PC-9 (cell line): Measurements from ENCODE around the gene PROP1. TPM values are rescaled to one million over a fixed set of nuclear protein-coding genes. Genes with fewer than 3 reads are reported as not detected.
"Not testable (repeated sequence)": the region's sequence is repeated elsewhere in the genome, so short reads cannot be mapped to it uniquely, and the experiment has no call there.

ENCODE experiments used
- Bru-seq: library from RNA; stranded (reverse); fragments of 400-500 nt; gene quantifications from one replicate; lab custom pipeline; 2021; lab: Mats Ljungman, UMichigan
- BruChase-seq, 2 experiments: library from RNA; stranded (reverse); fragments of 400-500 nt; gene quantifications; one replicate each; lab custom pipeline; 2021; lab: Mats Ljungman, UMichigan
- BruUV-seq: library from RNA; stranded (reverse); fragments of 400-500 nt; replicated peaks from 2 replicates; lab custom pipeline; 2021; lab: Mats Ljungman, UMichigan
- CTCF ChIA-PET: fragments of 300-600 bp; sonication (Branson Sonifier 250); formaldehyde crosslinking; loops from one replicate; lab custom pipeline; 2022; ENCODE audit warnings: antibody characterized with exemption; lab: Charles Lee
- POLR2A ChIA-PET: fragments of 300-600 bp; sonication (Branson Sonifier 250); formaldehyde crosslinking; loops from one replicate; lab custom pipeline; 2022; ENCODE audit warnings: antibody characterized with exemption; ENCODE audit not compliant: unreplicated experiment; lab: Charles Lee
- DNase-seq, 2 experiments: peaks; one replicate each; pipeline versions ENCODE4 v3.0.0 to v3.0.0-alpha.2; 2015 to 2022; ENCODE audit warnings: mixed read lengths in 1 of 2
- H2AFZ ChIP-seq: fragments of 200-600 bp; sonication (generic); 2 replicates; pipeline ENCODE4 v1.8.1; 2017; ENCODE audit warnings: antibody characterized with exemption
- H3F3A ChIP-seq: fragments of 200-600 bp; sonication (generic); 2 replicates; pipeline ENCODE4 v1.8.1; 2017; ENCODE audit warnings: antibody characterized with exemption, mild to moderate bottlenecking, low read depth; ENCODE audit not compliant: insufficient read depth
- H3K27ac ChIP-seq: fragments of 200-600 bp; sonication (generic); 2 replicates; pipeline ENCODE4 v1.6.1; 2016; ENCODE audit warnings: mixed run types
- H3K27me3 ChIP-seq: fragments of 200-600 bp; sonication (generic); 2 replicates; pipeline ENCODE4 v1.6.1; 2016; ENCODE audit warnings: low read depth, mixed run types; ENCODE audit not compliant: insufficient read depth
- H3K36me3 ChIP-seq: fragments of 200-600 bp; sonication (generic); 2 replicates; pipeline ENCODE4 v1.6.1; 2016; ENCODE audit warnings: low read depth, mixed run types
- H3K4me1 ChIP-seq: fragments of 200-600 bp; sonication (generic); replicated peaks from 2 replicates; pipeline ENCODE4 v1.6.1; 2016; ENCODE audit warnings: mixed run types; ENCODE audit not compliant: insufficient read depth
- H3K4me2 ChIP-seq: fragments of 200-600 bp; sonication (generic); 2 replicates; pipeline ENCODE4 v1.6.1; 2017; ENCODE audit warnings: mixed run types
- H3K4me3 ChIP-seq: fragments of 200-600 bp; sonication (generic); 2 replicates; pipeline ENCODE4 v1.6.1; 2016; ENCODE audit warnings: mixed run types
- H3K79me2 ChIP-seq: fragments of 200-600 bp; sonication (generic); 2 replicates; pipeline ENCODE4 v1.6.1; 2017; ENCODE audit warnings: low read depth, mixed run types
- H3K9me2 ChIP-seq: fragments of 200-600 bp; sonication (generic); 2 replicates; pipeline ENCODE4 v1.8.1; 2017; ENCODE audit warnings: mild to moderate bottlenecking; ENCODE audit not compliant: insufficient read depth
- H3K9me3 ChIP-seq: fragments of 200-600 bp; sonication (generic); 2 replicates; pipeline ENCODE4 v1.8.1; 2016; ENCODE audit warnings: low read depth; ENCODE audit not compliant: insufficient read depth
- H4K20me1 ChIP-seq: fragments of 200-600 bp; sonication (generic); 2 replicates; pipeline ENCODE4 v1.8.1; 2017; ENCODE audit not compliant: insufficient read depth
- CTCF ChIP-seq: fragments of 200-600 bp; sonication (generic); conservative IDR thresholded peaks from 2 replicates; pipeline ENCODE4 v1.6.1; 2017; ENCODE audit warnings: mixed run types, antibody characterized with exemption, mild to moderate bottlenecking, moderate library complexity
- EZH2 ChIP-seq: fragments of 200-600 bp; sonication (generic); IDR thresholded peaks from 2 replicates; pipeline ENCODE4 v1.8.0; 2017; ENCODE audit warnings: antibody characterized with exemption, low read depth
- intact Hi-C: fragments of 100-400 bp; cut with micrococcal nuclease; formaldehyde crosslinking; loops from one replicate; pipeline ENCODE4 v1.10.0; 2022; ENCODE audit not compliant: unreplicated experiment
- long read RNA-seq: library from polyadenylated mRNA; stranded (forward); transcript quantifications from one replicate; pipeline ENCODE4 v2.0.0, GENCODE V29; 2022
- total RNA-seq: library from RNA; stranded (reverse); gene quantifications from 2 replicates; pipeline ENCODE4 v1.2.3, GENCODE V29; 2021

PROP1 gene
- total RNA-seq (not detected in 2 replicates), Bru-seq, nascent RNA (not detected), BruChase-seq, experiment 1, labeled RNA remaining after a 2-hour chase (not detected), BruChase-seq, experiment 2, labeled RNA remaining after a 6-hour chase (not detected)
- long read RNA-seq, result 0 reads

DNA sequence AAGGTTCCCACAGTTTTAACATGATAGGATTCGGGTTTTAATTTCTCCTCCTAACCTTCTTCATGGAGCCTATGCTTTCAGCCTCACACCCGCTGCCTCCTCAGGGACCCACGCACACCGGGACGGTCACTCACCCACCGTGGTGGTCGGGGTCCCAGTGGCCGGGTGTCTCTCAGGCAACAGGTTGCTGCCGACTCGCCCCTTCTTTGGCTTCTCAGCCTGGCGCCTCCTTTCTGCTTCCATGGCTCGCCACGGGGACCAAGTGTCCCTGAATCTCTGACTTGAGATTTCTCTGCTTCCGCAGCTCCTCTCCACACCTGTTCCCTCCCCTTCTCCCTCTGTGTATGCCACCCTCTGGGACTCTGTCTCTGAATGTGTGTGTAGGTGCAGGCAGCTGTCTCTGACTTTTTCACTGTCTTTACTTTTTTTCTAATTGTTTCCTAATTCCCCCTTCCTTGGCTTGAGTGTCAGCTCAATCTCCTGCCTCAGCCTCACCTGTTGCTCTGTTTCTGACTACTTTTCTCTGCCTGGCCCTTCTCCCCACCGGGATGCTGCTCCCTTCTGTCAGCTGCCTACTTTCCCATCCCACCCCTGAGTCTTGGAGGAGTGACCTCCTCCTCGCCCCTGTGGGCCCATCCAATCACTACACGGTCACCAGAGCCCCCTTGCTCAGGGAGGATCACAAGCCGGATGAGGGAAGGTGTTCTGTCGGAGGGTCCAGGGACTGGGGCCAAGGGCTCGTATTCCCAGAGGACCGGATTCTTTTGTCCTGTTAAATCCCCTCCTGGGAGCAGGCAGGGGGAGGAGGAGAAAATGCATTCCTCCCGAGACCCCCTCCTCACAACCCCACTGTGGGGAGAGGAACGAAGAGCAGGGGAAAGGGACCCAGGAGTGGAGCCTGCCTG lies at the start of gene PROP1:
TSS of gene PROP1 (minus strand) at position 552 of the 905 bp plus-strand sequence. CDS start at position 243, 309 bp downstream.
- H3K9me2 ChIP-seq, result no peaks in the 10 kb centered on the region
- no peaks in the 10 kb centered on the region for H3K36me3 ChIP-seq
- POLR2A ChIA-PET, result no interaction called here
- no peaks in the 10 kb centered on the region for H3K4me1 ChIP-seq
- H3F3A ChIP-seq, result no peaks in the 10 kb centered on the region
- CTCF ChIA-PET, result interaction anchor here (0.6 kb wide), 1 partner anchor 214 kb away, joined by 4 read pairs; no protein-coding TSS in a partner anchor
- H3K4me2 ChIP-seq, result no peak within 1 kb of the TSS
- no peak within 1 kb of the TSS for H3K27ac ChIP-seq
- H3K79me2 ChIP-seq, result no peaks in the 10 kb centered on the region
- intact Hi-C loops, result no loop called here
- no TSS peak for BruUV-seq
- no peaks in the 10 kb centered on the region for H4K20me1 ChIP-seq
- no peak for DNase-seq
- H3K9me3 ChIP-seq, result no peaks in the 10 kb centered on the region
- TF ChIP-seq EZH2 (no peak), CTCF (no peak)
- H3K4me3 ChIP-seq, result no peak within 1 kb of the TSS
- no peak within 1 kb of the TSS for H2AFZ ChIP-seq
- H3K27me3 ChIP-seq, result peaks cover 97% of the 10 kb centered on the region

- DNase-seq, BruUV-seq, POLR2A ChIA-PET, intact Hi-C loops, H2AFZ ChIP-seq, H3K4me2 ChIP-seq, H3K36me3 ChIP-seq, H3K27me3 ChIP-seq, H3K9me3 ChIP-seq, H3K9me2 ChIP-seq, H3K4me1 ChIP-seq, H3K27ac ChIP-seq, H3K4me3 ChIP-seq, H3K79me2 ChIP-seq, H4K20me1 ChIP-seq, H3F3A ChIP-seq, CTCF ChIA-PET: not testable (repeated sequence)
These were observed 23.5 kb upstream of the PROP1 start for GRCh38 chr5:178019379-178020030.

GRCh38 chr5:178012758-178013157 lies 16.7 kb upstream of the PROP1 start:
- H3K27ac ChIP-seq, H3K36me3 ChIP-seq, POLR2A ChIA-PET, H3K4me3 ChIP-seq, H3F3A ChIP-seq, BruUV-seq, H2AFZ ChIP-seq, H3K79me2 ChIP-seq, DNase-seq, H3K27me3 ChIP-seq, CTCF ChIA-PET, intact Hi-C loops, H4K20me1 ChIP-seq, H3K9me2 ChIP-seq, H3K4me2 ChIP-seq, H3K9me3 ChIP-seq, H3K4me1 ChIP-seq: not testable (repeated sequence)

DNA sequence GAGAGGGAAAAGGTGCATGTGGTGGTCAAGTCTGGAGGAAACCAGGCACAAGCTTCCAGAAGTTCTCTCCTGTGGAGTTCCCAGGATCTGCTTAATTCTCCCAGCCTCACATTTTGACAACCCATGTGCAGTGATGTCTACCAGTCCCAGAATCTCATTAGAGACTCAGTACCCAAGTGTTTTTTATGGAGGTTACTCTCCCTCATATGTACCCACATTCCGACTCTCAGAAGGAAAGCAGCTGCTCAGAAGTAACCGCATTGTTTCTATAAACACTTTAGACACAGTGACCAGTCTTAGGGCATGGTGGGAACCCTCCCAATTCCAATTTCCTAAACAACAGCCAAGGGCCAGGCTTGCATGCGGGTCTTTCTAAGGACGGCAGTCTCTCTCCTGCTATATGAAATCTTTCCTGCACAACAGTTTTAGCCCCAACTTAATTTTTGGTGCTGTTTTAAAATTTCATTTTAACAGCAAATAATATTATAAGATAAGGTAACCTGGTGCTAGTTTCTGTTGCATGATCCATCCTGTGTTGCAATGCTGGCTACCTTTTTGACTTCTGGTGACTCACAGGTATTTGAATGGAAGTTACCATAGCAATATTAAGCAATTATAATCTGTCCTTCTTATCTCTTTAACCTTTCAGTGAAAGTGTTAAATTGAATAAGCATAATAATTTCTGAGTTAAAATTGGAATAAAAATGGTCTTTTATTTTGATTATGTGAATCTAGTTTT lies 15.9 kb upstream of the PROP1 start:
- H3F3A ChIP-seq, H2AFZ ChIP-seq, POLR2A ChIA-PET, H4K20me1 ChIP-seq, CTCF ChIA-PET, BruUV-seq, H3K4me3 ChIP-seq, intact Hi-C loops, H3K27ac ChIP-seq, H3K4me1 ChIP-seq, H3K36me3 ChIP-seq, H3K9me3 ChIP-seq, H3K79me2 ChIP-seq, H3K9me2 ChIP-seq, DNase-seq, H3K27me3 ChIP-seq: not testable (repeated sequence)
- peak overlapping the region; percentile 38; the same call in 1 of the 2 replicates for H3K4me2 ChIP-seq

GRCh38 chr5:178007272-178007671 lies 11.2 kb upstream of the PROP1 start:
- H3K4me1 ChIP-seq, H3K4me3 ChIP-seq, H3K9me3 ChIP-seq, H4K20me1 ChIP-seq, H3K36me3 ChIP-seq, H3K9me2 ChIP-seq, H2AFZ ChIP-seq, H3K79me2 ChIP-seq, intact Hi-C loops, H3K27me3 ChIP-seq, CTCF ChIA-PET, H3F3A ChIP-seq, H3K27ac ChIP-seq, POLR2A ChIA-PET, H3K4me2 ChIP-seq, BruUV-seq, DNase-seq: not testable (repeated sequence)
